GM20431 (cell line): ENCODE measurements around the gene FKBP1A.

Source experiments
- in situ Hi-C: fragments of 300-500 bp; cut with MseI, MboI; formaldehyde crosslinking; loops from one replicate; pipeline ENCODE4 v1.15.0; 2020; ENCODE audit warnings: low sequenced_read_pairs; ENCODE audit not compliant: unreplicated experiment

Gene FKBP1A

DNA sequence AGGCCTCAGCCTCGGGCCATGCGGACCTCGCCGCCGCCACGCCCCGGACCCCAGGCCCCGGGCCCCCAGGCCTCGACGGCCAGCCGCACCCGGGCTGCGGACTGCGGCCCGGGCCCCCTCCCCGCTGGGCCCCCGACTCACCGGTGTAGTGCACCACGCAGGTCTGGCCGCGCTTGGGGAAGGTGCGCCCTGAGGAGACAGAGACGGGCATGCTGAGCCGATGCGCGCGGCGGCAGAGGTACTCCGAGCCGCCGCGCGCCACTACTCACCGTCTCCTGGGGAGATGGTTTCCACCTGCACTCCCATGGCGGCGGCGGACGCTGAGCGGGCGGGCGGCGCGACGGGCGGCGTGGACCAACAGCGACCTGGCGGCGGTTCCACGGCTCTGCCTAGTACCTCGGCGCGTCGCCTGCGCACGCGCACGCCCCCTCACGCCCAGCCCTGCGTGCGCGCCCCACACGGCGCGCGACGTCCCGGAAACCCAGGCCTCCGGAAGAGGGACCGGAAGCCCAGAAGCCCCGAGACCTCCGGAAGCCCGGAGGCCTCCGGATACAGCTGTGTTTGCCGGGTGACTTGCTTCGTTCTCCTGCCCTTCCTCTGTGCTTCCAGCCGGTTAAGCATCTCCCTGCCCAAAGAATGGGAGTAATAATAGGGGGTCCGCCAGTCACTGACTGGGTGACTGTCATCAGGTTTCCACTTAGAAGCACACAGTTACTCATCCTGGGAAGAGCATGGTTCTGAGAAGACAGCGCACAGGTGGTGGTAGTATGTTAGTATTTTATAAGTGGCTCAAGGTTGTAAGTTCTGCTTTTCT, at the start of gene FKBP1A:
TSS of gene FKBP1A (minus strand) at position 362 of the 814 bp plus-strand sequence. CDS start at position 306, 56 bp downstream.
- in situ Hi-C loops: no loop called here

DNA sequence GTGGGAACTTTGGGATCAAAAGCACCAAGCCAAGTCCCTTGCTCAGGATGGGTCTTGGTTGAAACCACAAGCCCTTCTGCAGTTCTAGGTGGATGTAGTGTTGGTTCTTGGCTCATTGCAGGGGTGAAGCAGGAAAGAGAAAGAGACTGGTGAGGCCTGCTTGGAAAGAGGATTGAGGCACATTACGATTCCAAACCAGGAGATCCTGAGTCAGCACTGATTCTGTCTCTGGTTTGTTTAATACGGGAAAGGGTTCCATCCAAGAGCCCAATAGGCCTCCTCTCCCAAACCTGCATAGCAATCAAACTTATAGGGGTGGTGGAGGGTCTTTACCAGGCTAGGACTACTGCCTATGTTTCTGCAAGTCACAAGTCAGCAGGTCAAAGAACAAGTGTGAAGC, 49.5 kb upstream of the FKBP1A start:
- in situ Hi-C loops: loop anchor here (25.0 kb wide), 1 partner anchor 130 kb away; no protein-coding TSS in a partner anchor

DNA sequence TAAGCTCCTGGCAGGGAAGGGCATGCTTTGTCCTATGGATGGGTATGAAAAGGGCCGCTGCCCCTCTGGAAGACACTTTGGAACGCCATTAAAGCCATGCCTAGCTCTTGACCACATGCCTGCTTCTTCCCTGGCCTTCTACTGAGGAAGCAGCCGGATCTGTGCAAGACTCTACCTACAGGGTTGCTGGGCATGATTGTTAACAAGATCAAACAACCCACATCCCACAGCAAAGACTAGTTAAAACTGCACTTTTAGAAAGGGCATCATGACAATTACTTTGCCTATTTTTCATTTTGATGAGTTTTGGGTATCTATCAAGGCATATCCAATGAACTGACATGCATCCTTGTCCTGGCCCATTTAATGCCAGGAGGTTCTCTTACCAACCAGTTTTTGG, 48.3 kb upstream of the FKBP1A start:
- in situ Hi-C loops: loop anchor here (25.0 kb wide), 1 partner anchor 129 kb away; no protein-coding TSS in a partner anchor

DNA sequence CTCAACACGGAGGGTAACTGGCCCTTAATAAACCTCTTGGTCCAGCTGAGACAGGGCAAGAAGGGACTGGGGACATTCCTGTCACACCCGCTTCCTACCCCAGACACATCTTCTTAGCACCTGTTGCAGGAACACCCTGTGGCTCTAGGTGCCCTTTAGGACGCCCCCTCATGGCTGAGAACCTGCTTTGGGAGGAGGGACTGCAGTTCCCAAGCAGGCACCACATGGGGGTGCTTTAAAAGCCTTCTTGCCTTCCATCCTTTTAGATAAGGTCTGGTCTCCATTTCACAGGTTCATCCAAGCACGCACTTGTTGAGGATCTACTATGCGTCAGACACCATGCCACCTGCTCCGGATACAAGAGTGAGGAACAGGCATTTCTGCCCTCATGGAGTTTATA, 47.2 kb upstream of the FKBP1A start:
- in situ Hi-C loops: loop anchor here (25.0 kb wide), 1 partner anchor 128 kb away; no protein-coding TSS in a partner anchor

DNA sequence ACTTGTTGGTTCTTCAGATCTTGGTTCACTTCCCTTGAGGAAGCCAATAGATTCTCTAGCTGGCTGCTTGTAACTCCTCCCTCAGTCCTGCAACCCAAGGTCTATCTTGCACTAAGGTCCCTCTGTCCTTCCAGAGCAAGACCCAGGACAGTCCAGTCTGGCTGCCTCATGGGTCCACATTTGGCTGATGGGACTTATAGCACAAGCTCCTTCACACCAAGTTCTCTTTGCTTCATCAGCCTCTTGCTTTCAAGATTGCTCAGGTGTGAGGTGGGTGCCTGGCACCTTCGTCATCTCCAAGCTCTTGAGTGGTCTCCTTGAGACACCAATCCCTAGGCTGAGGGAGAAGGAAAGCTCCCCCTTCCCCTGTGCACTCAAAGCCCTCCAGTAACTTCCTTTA, 45.5 kb upstream of the FKBP1A start:
- in situ Hi-C loops: loop anchor here (25.0 kb wide), 1 partner anchor 126 kb away; no protein-coding TSS in a partner anchor

DNA sequence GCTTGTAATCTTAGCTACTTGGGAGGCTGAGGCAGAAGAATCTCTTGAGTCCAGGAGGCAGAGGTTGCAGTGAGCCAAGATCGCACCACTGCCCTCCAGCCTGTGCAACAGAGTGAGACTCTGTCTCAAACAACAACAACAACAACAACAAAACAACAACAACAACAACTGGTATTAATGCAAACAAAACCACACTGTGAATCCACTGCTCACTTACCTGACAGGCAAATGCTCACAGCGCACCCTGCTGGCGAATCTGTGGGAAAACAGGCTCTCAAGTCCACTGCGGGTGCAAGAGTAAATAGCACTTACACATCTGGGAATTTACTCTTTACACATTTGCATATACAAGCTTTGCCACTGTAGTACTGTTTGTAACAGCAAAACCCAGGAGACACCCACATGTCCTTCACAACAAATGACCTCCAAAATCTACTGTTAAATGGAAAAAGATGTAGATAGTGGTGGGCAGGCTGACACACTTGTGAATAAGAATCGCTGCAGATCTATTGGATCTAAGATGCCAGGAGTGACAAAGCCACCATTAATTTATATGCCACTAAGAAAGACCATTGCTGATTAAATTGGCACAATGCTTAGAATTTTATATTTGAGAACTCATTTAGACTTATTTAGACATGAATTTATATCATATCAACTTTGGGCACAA, 44.5 kb upstream of the FKBP1A start:
- in situ Hi-C loops: loop anchor here (25.0 kb wide), 1 partner anchor 125 kb away; no protein-coding TSS in a partner anchor

DNA sequence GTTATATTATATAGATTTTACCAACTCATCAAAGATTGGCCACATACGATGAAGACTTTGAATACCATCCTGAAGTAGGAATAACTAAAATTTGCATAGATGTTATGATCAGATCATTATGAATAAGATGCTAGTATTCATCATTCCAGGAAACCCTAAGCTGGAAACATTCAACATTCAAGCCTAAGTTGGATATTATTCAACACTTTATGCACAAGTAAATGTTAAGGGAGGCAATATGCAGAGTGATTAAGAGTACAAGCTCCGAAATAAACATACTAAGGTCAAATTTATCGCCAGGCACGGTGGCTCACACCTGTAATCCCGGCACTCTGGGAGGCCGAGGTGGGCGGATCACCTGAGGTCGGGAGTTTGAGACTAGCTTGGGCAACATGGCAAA, 43.4 kb upstream of the FKBP1A start:
- in situ Hi-C loops: loop anchor here (25.0 kb wide), 1 partner anchor 124 kb away; no protein-coding TSS in a partner anchor

DNA sequence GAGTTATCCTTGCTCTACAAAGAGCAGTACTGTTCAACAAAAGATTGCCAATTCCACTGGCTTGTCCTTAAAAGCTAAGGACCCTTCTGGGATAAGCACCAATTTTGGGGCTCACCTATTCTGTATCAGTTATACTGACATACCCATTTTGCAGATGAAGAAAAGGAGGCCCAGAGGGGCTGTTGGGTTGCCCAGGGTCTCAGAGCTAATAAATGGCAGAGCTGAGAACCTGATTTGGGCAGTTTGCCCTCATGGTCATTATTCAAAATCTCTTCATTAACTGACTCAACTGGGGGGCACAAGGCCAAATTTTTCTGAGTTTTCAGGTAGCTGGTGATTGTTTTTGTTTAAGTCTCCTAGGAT, 42.5 kb upstream of the FKBP1A start:
- in situ Hi-C loops: loop anchor here (25.0 kb wide), 1 partner anchor 123 kb away; no protein-coding TSS in a partner anchor

DNA sequence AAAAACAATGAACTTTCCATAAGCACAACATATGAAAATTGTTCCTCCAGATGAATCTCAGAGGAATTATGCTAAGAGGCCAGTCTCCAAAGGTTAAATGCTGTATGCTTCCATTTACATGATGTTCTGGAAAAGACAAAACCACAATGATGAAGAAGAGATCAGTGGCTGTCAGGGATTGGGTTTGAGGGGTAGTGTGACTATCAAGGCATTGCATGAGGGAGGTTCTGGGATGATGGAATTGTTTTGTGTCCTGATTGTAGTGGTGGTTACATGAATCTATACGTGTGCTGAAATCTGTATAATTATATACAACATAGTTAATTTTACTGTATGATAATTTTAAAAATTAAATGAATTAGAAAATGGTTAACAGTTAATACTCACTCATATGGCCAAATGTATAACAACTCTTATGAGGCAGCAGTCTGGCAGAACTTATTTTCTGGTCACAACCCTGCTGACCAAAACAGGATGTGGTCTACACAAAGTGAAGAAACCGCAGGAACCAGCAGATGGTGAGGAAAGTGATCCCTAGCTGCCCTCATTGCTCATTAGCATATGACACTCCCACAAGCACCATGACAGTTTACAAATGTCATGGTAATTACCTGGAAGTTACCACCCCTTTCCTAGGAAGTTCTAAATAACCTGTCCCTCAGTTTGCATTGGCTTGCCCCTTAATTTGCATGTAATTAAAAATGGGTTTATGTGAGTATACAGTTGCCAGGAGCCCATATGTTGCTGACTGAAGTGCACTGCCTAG, 41.9 kb upstream of the FKBP1A start:
- in situ Hi-C loops: loop anchor here (25.0 kb wide), 1 partner anchor 122 kb away; no protein-coding TSS in a partner anchor

DNA sequence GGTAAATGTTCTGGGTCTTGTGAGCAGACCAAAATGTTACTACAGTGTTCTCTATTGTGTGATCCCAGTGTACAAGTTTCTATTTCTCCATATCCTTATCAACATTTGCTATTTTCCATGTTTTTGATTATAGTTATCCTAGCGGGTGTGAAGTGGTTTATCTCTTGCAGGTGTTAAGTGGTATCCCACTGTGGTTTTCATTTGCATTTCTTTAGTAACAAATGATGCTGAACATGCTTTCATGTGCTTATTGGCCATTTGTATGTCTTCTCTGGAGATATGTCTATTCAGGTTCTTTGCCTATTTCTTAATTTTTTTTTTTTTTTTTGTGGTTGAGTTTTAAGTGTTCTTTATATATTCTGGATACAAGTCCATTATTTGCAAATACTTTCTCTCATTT, 38.3 kb upstream of the FKBP1A start:
- in situ Hi-C loops: loop anchor here (25.0 kb wide), 1 partner anchor 119 kb away; no protein-coding TSS in a partner anchor

DNA sequence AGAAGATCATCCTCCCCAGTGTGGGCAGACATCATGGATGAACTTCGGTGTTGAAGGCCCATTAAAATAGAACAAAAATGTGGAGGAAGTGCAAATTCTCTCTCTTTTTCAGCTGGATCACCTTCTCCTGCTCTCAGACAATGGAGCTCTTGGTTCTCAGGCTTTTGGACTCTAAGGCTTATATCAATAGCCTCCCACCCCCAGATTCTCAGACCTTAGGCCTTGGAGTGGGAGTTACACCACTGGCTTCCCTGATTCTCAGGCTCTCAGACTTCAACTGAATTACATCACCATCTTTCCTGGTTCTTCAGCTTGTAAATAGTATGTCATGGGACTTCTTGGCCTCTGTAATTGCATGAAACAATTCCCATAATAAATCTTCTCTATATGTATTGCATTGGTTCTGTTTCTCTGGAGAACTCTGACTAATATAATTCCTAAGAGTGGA, 37.2 kb upstream of the FKBP1A start:
- in situ Hi-C loops: loop anchor here (25.0 kb wide), 1 partner anchor 118 kb away; no protein-coding TSS in a partner anchor

DNA sequence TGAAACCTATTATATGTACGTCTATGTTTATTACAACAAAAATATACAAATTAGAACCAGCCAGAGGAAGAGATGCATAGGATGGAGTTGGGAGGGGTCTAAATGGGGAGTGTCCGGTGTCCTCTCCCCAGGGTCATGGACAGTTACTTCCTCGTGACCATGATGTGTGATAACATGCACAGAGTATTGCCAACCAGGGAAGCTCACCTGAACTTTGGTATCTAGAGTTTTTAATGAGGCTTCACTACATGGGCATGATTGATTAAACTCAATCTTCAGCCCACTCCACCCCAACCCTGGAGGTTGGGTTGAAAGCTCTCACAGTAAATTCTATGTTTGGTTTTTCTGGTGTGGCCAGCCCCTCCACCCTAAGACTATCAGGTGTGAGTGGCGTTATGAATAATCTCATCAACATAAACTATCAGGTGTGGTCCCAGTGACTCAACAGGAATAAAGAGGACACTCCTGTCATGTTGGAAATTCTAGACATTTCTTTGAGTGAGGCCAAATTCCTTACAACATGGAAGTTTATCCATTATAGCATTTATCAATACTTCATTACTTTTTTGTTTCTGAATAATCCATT, 36.4 kb upstream of the FKBP1A start:
- in situ Hi-C loops: loop anchor here (25.0 kb wide), 1 partner anchor 117 kb away; no protein-coding TSS in a partner anchor

DNA sequence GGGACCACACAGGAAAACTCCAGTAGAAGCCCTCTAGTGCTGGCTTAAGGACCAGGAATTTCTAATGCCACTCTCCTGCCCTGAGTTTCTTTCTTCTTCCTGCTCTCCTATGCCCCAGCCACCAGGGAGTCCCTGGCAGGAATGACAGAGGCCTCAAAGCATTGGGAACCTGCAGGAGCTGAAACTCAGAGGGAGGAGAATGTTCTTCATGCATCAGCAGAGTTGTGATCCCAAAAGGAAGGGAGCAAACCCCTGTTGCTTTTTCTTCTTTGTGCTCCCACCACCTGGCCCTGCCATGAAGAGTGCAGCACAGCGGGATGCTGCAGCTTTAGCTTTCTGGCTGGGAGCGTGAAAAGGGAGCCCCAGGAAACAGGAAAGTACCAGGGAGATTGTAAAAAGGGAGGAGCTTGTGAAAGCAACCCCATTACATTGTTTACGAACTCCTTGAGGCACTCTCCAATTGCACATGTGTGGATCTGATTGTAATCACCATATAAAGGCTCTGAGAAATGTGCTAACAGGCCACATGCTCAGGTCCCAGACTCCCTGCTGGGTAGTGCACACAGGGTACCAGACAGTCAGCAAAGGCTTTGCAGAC, 34.7 kb upstream of the FKBP1A start:
- in situ Hi-C loops: loop anchor here (25.0 kb wide), 1 partner anchor 115 kb away; no protein-coding TSS in a partner anchor

DNA sequence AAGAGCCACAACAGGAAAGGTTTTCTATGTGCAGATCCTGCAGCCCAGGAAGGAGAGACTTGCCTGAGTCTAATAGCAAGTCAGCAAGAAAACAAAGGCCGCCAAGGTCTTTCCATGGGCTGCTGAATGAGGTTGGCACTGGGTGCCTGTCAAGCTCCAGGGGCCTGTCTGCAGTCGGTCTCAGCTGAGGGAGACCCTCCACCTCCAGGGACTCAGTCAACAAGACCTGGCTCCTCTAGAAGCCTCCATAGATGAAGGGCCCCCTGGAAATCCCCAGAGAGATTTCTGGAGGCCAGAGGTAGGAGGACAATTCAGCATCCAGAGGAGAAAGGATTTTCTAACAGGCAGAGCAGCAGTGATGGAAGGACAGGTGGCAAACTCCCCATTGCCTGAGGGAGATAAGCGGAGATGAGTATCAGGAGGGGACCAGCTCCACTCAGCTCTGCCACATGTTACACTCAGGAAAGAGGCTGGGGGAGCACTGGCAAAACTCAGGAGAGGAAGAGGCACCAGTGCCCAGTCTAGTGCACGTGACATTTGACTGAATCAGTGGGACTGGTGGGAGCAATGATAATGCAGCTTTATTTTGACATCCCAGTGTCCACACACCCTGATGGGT, 33.5 kb upstream of the FKBP1A start:
- in situ Hi-C loops: loop anchor here (25.0 kb wide), 1 partner anchor 114 kb away; no protein-coding TSS in a partner anchor

DNA sequence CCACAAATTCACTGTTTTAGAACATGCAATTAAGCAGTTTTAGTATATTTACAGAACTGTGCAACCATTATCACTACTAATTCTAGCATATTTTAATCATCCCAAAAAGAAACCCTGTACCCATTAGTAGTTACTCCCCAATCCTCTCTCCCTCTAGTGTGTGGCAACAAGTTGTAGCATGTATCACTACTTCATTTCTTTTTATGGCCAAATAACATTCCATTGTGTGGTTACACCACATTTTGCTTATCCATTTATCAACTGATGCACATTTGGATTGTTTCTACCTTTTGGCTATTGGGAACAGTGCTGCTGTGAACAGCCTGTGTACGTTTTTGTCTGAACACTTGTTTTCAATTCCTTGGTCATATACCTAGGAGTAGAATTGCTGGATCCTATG, 31.5 kb upstream of the FKBP1A start:
- in situ Hi-C loops: no loop called here

DNA sequence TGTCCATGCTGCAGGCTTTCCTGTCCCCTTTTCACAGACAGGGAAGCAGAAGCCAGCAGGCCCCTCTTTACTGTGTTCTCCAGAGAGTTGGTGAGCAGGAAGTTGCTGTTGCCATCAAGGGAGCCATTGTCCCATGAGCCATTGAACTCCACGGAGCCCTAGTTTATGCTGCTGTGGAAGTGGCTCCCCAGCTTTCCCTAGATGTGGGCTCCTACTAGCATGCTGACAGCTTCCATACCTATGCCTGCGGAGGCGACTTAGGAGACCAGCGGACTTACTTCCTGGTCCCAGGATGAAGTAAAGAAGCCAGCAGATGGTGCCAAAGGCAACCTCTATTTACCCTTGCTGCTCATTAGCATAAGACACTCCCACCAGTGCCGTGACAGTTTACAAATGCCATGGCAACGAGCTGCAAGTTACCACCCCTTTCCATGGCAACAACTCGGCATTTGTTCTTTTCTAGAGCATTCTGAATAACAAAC, 30.8 kb upstream of the FKBP1A start:
- in situ Hi-C loops: no loop called here

DNA sequence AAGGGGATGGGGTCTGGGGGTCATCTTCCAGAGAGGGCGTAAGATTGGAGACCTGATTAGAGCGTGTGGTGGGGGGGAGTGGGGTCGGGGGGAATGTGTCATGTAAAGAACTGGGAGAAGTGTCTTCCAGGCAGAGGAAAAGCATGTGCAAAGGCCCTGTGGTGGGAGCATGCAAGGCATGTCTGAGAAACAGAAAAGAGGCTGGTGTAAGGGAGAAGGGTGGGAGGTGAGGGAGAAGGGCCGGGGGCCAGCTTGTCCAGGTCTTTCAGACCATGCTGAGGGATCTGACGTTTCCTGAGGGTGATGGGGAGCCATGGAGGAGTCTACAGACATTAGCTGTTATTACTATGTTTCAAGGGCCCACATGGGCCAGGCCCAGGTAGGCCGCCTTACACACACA, 30.4 kb upstream of the FKBP1A start:
- in situ Hi-C loops: no loop called here

DNA sequence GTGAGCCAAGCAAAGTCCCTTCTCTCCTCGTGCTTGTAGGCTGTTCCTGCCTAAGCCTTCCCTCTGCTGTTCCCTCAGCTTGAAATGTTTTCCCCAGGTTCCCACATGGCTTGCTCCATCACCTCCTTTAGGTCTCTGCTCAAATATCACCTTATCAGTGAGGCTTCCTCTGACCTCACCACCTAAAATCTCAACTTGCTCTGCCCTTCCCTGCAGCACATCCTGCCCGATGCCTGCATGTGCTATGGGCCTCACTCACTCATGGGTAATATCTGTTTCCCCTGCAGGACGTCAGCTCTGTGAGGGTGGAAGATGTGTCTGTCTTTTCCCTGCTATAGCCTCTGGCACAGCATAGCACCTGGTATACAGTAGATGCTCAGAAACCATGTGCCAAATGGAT, 29.9 kb upstream of the FKBP1A start:
- in situ Hi-C loops: no loop called here

DNA sequence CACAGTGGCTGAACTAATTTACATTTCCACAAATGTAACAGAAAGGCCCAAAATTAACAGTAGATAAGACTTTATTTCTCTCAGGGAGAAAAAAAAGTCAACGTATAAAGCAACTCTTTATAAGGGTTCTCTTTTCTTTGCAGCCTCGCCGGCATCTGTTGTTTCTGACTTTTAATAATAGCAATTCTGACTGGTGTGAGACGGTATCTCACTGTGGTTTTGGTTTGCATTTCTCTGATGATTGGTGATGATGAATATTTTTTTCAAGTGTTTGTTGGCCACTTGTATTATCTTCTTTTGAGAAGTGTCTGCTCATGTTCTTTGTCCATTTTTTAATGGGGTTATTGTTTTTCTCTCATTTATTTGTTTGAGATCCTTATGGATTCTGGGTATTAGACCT, 27.2 kb upstream of the FKBP1A start:
- in situ Hi-C loops: no loop called here
